Inflammatory macrophage treated with lipopolysaccharide for 4 hours (primary cell): Measurements from ENCODE around the gene CENPE.

Experiments used
- DNase-seq: peaks from one replicate; pipeline ENCODE4 v3.0.0-alpha.2; 2020

The CENPE gene

GRCh38 chr4:103129174-103129573 is 69.0 kb downstream of the CENPE start:
- peak; percentile 7 for DNase-seq

- DNase-seq = no peak
Observed at GRCh38 chr4:103126126-103126525, 72.0 kb downstream of the CENPE start.

GRCh38 chr4:103123114-103123513 is 75.0 kb downstream of the CENPE start:
- DNase-seq = no peak

GRCh38 chr4:103118166-103118565 is 80.0 kb downstream of the CENPE start:
- no peak for DNase-seq

GRCh38 chr4:103111598-103111997 is 86.5 kb downstream of the CENPE start:
- DNase-seq = no peak

- no peak for DNase-seq
Observed at GRCh38 chr4:103108542-103108941, 89.6 kb downstream of the CENPE start.

GRCh38 chr4:103105558-103106356 is 92.4 kb downstream of the CENPE start:
- no peak for DNase-seq

GRCh38 chr4:103104886-103105285 is 93.3 kb downstream of the CENPE start:
- no peak for DNase-seq

GRCh38 chr4:103100691-103101090 is 97.5 kb downstream of the CENPE start:
- DNase-seq = no peak

GRCh38 chr4:103099691-103100392 is 98.3 kb downstream of the CENPE start, which contains the start of gene BDH2:
TSS of gene BDH2 (minus strand) at chr4:103099834. CDS start at chr4:103096254, 3,580 bp downstream.
- DNase-seq = peak; percentile 96

- DNase-seq = peak; percentile 16
Observed at GRCh38 chr4:103098756-103099440, 99.2 kb downstream of the CENPE start.

- DNase-seq = no peak
Observed at GRCh38 chr4:103098341-103098740, 99.8 kb downstream of the CENPE start.

GRCh38 chr4:103097112-103097511 is 101.0 kb downstream of the CENPE start:
- no peak for DNase-seq

GRCh38 chr4:103095080-103095479 is 103.1 kb downstream of the CENPE start:
- DNase-seq = no peak

GRCh38 chr4:103092245-103092644 is 105.9 kb downstream of the CENPE start:
- peak; percentile 40 for DNase-seq

GRCh38 chr4:103091601-103092223 is 106.4 kb downstream of the CENPE start:
- DNase-seq = peak; percentile 59

GRCh38 chr4:103089481-103089880 is 108.7 kb downstream of the CENPE start:
- no peak for DNase-seq

GRCh38 chr4:103086551-103086950 is 111.6 kb downstream of the CENPE start:
- DNase-seq = no peak

GRCh38 chr4:103085555-103086196 is 112.5 kb downstream of the CENPE start:
- DNase-seq = no peak

GRCh38 chr4:103079621-103080020 is 118.5 kb downstream of the CENPE start:
- no peak for DNase-seq

- no peak for DNase-seq
Observed at GRCh38 chr4:103076747-103077347, 121.3 kb downstream of the CENPE start, which contains the start of gene SLC9B2. TSS of gene SLC9B2 (minus strand) at chr4:103076761. CDS start at chr4:103067550, 9,211 bp downstream.
